Measurements from ENCODE around the gene RNF220.
"Not testable (repeated sequence)": the region's sequence is repeated elsewhere in the genome, so short reads cannot be mapped to it uniquely, and the experiment has no call there.

RNF220 gene

DNA sequence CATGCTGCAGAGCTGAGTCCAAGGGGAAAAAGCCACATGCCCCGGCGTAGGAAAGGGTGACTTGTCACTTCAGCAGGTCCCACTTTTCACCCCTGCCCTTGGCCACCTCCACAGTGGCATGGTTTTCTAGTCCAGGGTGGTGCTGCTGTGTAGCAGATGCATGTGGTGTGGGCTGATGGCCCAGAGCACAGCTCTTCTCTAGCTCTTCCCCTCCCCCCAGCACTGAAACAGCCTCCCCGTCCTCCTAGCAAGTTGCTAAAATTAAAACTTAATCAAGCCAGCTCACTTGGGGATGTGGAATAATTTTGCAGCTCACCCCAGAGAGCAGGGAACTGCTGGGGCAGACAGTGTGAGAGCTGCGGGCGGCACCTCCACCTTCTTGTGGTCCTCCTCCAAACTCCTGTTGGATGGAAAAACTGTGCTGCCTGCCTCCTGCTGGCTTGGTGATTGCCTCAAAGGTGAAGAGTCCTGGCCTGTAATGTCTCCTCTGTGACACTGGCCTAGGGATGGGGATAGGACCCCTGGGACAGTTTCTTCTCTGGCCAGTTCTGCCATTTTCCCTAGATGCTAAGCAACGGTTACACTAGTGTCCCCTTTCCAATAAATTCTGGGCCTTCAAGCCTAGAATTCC, 91.6 kb downstream of the RNF220 start:
- no peak for DNase-seq (ENCODE audit: low spot score)

DNA sequence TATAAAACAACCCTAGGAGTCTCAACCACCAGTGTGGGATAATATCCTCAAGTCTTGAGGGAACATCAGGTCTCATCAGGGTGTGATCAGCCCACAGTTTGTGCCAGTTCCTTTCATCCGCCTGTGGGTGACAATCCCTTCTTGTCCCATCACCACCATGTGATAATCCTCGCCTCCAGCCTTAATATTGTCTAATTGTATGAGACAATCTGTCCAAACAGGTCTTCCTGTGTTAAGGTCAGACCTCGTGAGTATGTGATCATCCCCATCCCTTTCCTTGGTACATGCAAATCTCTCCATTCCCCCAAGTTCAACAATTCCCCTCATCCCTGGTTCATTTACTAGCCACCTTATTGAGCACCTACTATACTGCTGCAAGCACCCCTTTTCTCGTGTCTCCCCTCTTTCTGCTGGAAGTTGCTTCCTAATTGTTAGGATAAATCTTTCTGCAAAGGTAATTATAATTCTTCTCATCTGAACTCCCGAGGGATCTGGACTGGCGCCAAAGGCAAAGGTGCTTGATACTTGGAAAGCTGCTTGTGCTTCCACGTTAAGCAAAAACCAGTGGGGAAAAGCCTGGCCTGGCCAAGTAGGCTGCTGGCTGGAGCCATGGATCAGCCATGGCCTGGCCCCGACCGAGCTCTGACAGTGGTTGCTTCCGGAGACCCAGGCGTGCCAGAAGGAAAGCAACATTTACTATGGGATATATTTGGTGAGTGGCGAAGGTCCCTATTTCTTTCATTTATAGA, 92.5 kb downstream of the RNF220 start:
- no peak for DNase-seq (ENCODE audit: low spot score)

GRCh38 chr1:44499306-44499705, 94.3 kb downstream of the RNF220 start:
- no peak for DNase-seq (ENCODE audit: low spot score)

DNA sequence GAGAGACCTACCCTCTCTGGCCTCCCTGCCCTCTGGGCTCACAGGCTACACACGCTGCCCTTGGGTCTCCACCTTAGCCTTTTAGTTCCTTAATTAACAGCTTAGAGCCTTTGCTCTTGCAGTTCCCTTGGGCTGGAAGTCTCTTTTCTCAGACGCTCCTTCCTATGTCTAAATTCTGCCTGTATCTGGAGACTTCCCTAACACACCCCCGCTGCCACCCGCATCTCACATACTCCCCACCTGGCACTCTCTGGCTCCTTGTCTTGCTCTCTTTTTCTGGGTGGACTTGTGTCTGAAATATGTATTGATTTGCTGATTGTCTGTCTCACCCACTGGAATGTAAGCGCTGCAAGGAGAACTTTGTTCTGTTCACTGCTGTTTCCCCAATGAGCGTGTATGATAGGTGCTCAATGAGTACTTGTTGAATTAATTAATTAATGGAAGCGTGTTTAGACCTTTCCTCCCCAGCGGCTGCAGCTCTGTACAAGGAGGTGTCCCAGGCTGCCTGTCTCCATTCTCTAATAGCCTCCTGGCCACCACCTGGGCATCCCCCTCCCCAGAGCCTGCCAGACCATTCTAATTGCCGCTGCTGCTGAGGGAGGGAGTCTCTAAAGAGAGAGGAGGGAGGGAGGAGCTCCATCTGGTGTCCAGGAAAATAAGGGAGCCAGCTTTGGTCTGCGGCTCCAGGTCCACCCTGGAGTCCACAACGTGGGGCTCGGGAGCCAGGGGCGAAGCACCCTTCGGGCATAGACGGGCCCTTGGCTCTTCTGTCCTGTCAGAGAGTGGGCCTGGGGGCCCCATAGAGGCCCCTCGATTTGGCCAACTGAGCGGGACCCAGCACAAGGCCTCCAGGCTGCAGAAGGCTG, 95.4 kb downstream of the RNF220 start:
- DNase-seq (ENCODE audit: low spot score), result peak; percentile 21

- no peak for DNase-seq (ENCODE audit: low spot score)
Observed at GRCh38 chr1:44501047-44501890, 96.2 kb downstream of the RNF220 start.

- DNase-seq (ENCODE audit: low spot score), result not testable (repeated sequence)
Observed at GRCh38 chr1:44502823-44503222, 97.8 kb downstream of the RNF220 start.

DNA sequence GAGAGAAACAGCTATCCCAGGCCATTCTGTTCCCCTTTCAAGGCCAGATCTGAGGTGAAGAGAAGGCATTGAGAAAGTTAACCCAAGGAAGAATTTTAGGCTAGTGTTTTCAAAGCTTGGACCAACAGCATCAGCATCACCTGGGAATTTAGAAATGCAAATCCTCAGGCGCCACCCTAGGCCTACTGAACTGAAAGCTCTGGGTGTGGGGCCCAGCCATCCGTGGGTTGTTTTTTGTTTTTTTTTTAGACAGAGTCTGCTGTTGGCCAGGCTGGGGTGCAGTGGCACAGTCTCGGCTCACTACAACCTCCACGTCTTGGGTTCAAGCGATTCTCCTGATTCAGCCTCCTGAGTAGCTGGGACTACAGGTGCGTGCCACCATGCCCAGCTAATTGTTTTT, 98.6 kb downstream of the RNF220 start:
- no peak for DNase-seq (ENCODE audit: low spot score)

- no peak for DNase-seq (ENCODE audit: low spot score)
Observed at GRCh38 chr1:44505210-44505993, 100.3 kb downstream of the RNF220 start.

- DNase-seq (ENCODE audit: low spot score), result no peak
Observed at GRCh38 chr1:44507490-44508396, 102.7 kb downstream of the RNF220 start.

- DNase-seq (ENCODE audit: low spot score), result no peak
Observed at GRCh38 chr1:44508397-44508745, 103.3 kb downstream of the RNF220 start.

DNA sequence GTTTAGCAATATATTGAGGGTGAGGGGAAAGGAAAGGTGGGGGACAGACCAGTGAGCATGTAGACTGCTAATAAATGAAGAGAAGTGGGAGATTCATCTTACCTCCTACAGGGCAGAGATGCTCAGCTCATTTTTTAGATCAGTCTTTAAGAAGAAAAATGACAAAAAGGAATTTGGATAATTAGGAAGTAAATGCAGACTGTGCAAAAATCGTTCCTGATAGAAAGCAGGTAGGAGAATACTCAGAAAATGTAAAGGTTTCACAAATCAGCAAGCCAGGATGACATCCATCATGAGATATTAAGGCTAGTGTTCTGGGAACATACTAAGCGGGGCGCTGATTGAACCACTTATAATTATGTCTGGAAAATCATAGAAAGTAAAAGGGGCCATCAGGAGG, 106.3 kb downstream of the RNF220 start:
- no peak for DNase-seq (ENCODE audit: low spot score)

DNA sequence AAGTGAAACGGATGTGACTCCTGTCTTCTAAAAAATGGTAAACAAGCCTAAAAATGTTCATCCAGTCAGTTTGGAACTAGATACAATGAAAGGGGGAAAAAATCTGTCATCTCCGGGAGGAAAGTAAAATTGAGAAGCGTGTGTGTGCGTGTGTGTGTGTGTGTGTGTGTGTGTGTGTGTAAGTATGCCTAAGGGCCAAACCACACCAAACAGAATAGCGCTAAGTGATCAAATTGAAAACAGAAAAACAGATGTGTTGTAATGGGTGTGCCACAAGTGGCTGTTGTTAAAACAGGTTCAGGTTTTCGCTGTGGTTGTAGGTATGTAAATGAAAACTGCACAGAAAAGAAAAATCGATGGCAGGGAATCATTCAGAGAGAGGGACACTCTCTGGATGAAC, 106.7 kb downstream of the RNF220 start:
- no peak for DNase-seq (ENCODE audit: low spot score)

DNA sequence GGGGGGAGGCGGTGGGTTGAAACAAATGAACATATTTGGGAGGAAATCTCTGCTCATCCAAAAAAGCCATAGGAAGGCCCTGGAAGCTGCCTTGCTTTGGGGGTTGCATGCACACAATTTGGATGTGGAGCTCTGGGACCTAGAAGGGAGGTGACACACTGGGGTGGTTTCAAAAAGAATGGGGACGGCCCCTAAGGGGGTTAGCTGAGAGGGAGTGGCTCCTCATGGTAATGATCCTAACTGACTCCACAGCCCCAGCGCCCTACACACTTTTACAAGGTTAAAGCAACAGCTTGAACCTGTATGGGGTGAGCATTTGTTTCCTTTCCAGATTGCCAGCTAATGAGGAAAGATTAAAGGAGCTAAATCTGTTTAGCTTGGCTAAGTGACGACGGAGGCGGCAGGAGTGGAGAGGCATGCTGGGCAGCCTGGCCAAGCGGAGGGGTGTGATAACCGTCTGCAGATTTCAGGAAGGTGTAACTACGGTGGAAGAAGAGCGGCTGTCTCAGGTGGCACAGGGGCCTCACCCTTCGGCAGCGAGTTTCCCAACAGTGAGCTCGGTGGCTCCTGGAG, 107.3 kb downstream of the RNF220 start:
- DNase-seq (ENCODE audit: low spot score), result no peak

- DNase-seq (ENCODE audit: low spot score), result no peak
Observed at GRCh38 chr1:44513111-44513510, 108.1 kb downstream of the RNF220 start.

DNA sequence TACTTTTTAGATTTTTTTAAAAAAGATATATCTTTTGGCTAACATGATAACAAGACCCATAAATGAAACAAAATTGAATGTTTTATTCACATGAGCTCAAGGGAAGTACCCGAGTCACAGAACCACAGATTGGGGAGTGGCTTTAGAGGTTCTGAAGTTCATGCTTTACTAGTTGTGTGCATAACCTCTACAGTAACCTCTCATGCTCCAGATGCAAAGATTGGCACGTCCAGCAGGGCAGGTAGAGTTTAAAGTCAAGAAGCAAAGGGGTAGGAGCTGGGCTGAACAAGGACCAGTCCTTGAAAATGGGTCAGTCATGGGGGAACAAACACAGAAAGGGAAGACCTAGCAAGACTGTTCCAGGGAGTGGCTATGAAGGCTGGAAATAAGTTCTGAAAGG, 109.6 kb downstream of the RNF220 start:
- DNase-seq (ENCODE audit: low spot score), result no peak

DNA sequence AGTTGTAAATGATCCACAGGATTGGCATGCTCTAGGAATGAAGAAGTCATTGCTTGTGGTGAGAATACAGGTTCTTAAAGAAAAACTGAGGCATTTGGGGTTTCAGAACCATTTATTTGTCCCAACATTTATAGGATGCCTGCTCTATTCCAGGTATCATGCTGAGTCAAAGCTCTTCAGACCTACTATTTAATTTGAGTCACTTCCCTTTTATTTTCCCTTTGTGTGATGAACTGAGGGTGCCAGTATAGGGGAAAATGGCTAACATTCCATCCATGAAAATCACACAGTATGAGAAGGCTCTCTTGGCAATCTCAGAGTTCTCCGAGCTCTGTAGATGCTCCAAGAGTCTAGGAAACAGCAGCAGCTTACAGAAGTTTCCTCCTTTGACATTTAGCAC, 110.4 kb downstream of the RNF220 start:
- no peak for DNase-seq (ENCODE audit: low spot score)

GRCh38 chr1:44519035-44519676, 114.1 kb downstream of the RNF220 start:
- DNase-seq (ENCODE audit: low spot score), result no peak

DNA sequence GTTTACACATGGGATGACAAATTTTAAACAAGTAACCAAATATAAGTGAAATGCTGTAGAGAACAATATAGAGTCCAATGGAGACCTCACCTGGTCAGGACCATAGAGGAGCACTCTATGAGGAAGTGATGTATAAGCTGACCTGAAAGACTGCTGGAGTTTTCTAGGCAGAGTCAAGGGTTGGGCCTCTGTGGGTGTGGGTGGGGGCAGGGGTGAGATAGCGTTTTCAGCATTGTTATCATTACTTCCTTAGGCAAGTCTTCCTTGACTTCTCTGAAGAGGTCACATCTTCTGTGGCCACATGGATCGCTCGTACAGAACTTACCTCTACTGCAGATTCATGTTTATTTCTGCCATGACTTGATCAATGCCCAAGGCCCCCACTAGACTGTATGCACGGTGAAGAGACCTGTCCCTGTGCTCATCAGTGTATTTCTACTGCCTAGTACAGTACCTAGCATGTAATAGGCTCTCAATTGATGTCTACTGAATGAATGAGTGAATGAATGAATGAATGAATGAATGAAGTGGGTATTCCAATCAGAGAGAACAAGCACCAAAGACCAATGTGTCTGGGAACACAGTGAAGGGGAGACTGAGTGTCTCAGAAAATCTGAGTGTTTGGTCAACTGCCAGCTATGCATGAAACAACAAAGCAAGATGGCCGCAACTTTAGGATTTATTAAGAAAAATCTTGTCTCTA, 116.5 kb downstream of the RNF220 start:
- DNase-seq (ENCODE audit: low spot score), result no peak

Data from hepatic stellate cell (primary cell).